ENCODE data around the gene IL6ST. TPM values are rescaled to one million over a fixed set of nuclear protein-coding genes. Genes with fewer than 3 reads are reported as not detected.
"Not testable (repeated sequence)": the region's sequence is repeated elsewhere in the genome, so short reads cannot be mapped to it uniquely, and the experiment has no call there.

The IL6ST gene
- total and polyA plus RNA-seq, 5 experiments from 2014 or later, result 39.5 to 131 (median 64.7) TPM

DNA sequence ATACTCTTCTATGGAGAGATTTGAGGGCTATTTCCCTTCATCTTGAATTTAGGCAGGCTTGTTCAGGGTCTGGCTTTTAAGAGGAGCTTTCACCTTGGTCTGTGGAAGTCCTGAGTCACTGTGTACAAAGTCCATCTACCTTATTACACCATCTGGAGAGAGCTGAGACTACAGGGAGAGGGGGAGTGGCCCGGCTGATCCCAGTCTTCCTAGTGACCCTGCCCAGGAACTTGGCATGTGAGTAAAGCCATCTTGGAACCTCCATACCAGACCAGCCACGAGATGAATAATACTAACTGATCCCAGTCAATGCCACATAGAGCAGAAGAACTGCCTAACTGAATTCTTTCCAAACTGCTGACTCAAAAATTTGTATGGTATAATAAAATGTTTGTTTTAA lies 8.4 kb upstream of the IL6ST start:
- Mint-ChIP-seq H3K4me1 (peaks cover 17 to 29% (median 24%) of the 10 kb centered on the region in 4 donors), H3K4me3 (no peak overlapping the region), H3K36me3 (peaks cover 0 to 7% (median 1%) of the 10 kb centered on the region in 3 donors), H3K9me3 (peaks cover 0 to 11% (median 0%) of the 10 kb centered on the region in 9 donors), H3K27me3 (no peaks in the 10 kb centered on the region), H3K27ac (no peak overlapping the region)
- no peak for DNase-seq
- no peak for ATAC-seq
- POLR2A ChIA-PET, result interaction anchor here (1.2 to 2.4 kb wide), 3 partner anchors 8 to 87 kb away, joined by 4 to 8 read pairs (median 4); partner anchors contain the start of gene IL6ST

DNA sequence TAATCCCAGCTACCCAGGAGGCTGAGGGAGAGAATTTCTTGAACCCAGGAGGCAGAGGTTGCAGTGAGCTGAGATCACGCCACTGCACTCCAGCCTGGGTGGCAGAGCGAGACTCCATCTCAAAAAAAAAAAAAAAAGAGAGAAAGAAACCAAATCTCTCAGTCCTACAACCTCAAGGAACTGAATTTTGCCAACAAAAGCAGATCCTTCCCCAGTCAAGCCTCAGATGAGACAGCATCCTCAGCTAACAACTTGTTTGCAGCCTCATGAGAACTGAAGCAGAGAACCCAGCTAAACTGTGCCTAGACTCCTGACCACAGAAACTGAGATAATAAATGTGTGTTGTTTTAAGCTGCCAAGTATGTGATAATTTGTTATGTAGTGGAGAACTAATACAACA lies 7.5 kb upstream of the IL6ST start:
- no peak for DNase-seq
- Mint-ChIP-seq H3K27ac (no peak overlapping the region), H3K4me1 (peaks cover 21 to 33% (median 29%) of the 10 kb centered on the region in 4 donors), H3K9me3 (peaks cover 0 to 11% (median 0%) of the 10 kb centered on the region in 9 donors), H3K36me3 (peaks cover 0 to 7% (median 1%) of the 10 kb centered on the region in 3 donors), H3K27me3 (no peaks in the 10 kb centered on the region), H3K4me3 (no peak overlapping the region)
- no peak for ATAC-seq
- POLR2A ChIA-PET, result interaction anchor here (0.7 to 2.4 kb wide), 5 partner anchors 8 to 88 kb away, joined by 4 to 8 read pairs (median 4); partner anchors contain the start of gene IL6ST

DNA sequence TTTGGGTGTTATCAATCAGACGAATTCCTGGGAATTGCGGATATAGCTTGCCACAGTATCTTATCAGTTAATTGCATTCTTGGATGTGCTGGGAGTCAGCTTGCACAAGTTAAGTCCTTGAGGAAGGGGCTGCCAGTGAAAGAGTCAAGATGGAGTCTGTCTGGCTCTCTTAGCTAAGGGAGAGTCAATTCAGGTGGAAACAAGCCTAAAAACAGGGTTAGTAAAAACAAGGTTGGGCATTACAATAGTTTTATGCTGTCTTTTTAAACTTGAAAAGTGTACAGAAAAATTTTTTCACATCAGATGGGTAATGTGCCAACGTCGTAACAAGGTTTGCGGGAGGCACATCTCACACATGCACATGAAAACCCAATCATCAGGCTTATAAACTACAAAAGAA lies 5.5 kb upstream of the IL6ST start:
- peaks cover 0 to 11% (median 0%) of the 10 kb centered on the region in 9 donors for H3K9me3 Mint-ChIP-seq
- POLR2A ChIA-PET, H3K4me3 Mint-ChIP-seq, ATAC-seq, H3K36me3 Mint-ChIP-seq, H3K27ac Mint-ChIP-seq, DNase-seq, H3K27me3 Mint-ChIP-seq: not testable (repeated sequence)
- peaks cover 22 to 35% (median 30%) of the 10 kb centered on the region in 4 donors for H3K4me1 Mint-ChIP-seq

DNA sequence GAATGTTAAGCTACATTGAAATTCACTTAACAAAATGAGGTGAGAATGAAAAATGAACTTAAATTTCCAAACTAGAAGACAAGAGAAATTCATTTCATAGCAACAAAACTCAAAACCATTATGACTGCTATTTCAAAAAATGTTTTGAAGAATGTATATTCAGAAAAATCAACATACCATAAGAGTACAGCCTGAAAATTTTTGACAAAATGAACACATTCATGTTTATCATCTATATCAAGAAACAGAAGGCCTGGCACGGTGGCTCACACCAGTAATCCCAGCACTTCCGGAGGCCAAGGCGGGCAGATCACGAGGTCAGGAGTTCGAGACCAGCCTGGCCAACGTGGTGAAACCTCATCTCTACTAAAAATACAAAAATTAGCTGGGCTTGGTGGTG lies 4.2 kb upstream of the IL6ST start:
- peaks cover 0 to 12% (median 1%) of the 10 kb centered on the region in 3 donors for H3K36me3 Mint-ChIP-seq
- peaks cover 0 to 11% (median 0%) of the 10 kb centered on the region in 9 donors for H3K9me3 Mint-ChIP-seq
- peaks cover 17 to 29% (median 26%) of the 10 kb centered on the region in 4 donors for H3K4me1 Mint-ChIP-seq
- H3K27me3 Mint-ChIP-seq, result no peaks in the 10 kb centered on the region
- H3K4me3 Mint-ChIP-seq, result no peak overlapping the region
- ATAC-seq (no peak), DNase-seq (no peak)
- POLR2A ChIA-PET, result no interaction called here
- no peak overlapping the region for H3K27ac Mint-ChIP-seq

DNA sequence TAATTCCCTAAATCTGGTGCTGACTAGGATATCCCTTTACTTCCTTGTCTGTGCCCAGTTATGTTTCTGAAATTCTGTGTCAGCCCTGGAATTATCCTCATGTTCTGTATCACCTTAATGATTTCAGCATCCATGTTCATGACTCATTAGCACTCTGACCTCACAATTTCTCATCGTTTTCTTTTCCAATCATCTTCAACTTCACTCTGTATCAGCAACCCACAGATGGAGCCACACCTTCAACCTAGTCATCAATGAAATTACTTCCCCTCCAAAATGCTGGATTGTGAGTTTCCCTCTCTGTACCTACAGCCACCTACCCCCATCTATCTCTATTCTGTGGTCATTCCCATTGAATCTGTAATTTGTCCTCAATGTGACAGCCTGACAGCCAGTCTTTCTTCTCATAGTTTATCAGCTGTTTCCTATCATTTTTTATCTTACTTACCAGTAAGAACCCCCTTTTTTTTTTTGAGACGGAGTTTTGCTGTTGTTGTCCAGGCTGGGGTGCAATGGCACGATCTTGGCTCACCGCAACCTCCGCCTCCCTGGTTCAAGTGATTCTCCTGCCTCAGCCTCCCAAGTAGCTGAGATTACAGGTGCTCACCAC lies 3.1 kb upstream of the IL6ST start:
- DNase-seq (no peak), ATAC-seq (no peak)
- H3K36me3 Mint-ChIP-seq, result peaks cover 0 to 15% (median 1%) of the 10 kb centered on the region in 3 donors
- H3K27me3 Mint-ChIP-seq, result no peaks in the 10 kb centered on the region
- H3K4me1 Mint-ChIP-seq, result peaks cover 15 to 34% (median 29%) of the 10 kb centered on the region in 4 donors
- peak overlapping the region in 3 of 10 donors; percentile 17 to 42 (median 23) for H3K4me3 Mint-ChIP-seq
- peak overlapping the region in 6 of 10 donors; percentile 1 to 64 (median 24) for H3K27ac Mint-ChIP-seq
- POLR2A ChIA-PET, result interaction anchor here (0.6 kb wide), 1 partner anchor 152 kb away, joined by 5 read pairs; no protein-coding TSS in a partner anchor
- H3K9me3 Mint-ChIP-seq, result peaks cover 0 to 10% (median 0%) of the 10 kb centered on the region in 9 donors

DNA sequence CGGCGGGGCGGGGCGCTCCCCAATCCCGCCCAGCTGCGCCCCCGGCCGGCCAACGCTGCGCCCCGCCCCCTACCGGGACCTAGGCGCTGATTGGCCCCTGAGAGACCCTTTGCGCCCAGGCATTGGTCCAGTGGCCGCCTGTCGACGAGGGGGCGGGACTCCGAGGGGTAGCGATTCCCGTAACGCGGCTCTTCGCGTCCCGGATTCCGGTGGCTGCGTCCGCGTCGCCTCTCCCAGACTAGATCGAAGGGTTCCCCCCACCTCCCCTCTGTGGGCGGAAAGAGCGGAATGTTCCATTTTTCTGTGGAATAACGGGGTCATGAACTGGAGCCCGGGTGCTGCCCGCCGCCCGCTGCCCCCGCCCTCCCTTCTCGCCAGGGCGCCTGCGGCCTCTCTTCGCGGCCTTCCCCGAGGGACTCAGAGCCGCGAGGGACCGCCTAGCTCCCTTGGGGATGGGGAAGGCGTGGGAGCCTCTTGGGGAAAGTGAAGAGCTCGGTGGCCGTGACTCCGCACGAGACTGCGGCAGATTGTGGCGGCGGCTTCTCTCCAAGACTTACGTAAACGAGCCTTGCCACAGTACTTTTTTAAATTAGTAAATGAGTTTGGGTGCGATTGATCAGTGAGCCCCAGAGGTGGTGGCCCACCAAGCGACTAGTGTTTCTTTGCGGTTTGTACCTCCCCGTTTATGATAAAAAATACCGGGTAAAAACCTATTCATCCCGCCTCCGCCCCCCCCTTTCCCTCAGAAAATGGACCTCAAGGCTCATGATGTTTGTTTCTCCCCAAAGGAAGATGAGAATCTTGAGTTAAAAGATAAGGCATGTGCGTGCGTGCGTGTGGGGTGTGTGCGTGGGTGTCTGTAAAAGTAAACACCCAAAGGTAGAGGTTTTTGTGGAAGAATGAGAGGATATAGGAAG lies 493 bp upstream of the IL6ST start:
- H3K27me3 Mint-ChIP-seq, result no peaks in the 10 kb centered on the region
- ATAC-seq (peak; percentile 87 to 89), DNase-seq (peak; percentile 92 to 98 (median 96))
- peaks cover 9 to 14% (median 11%) of the 10 kb centered on the region in 3 donors for H3K36me3 Mint-ChIP-seq
- peak overlapping the region; percentile 92 to 99 (median 98) for H3K27ac Mint-ChIP-seq
- peaks cover 32 to 57% (median 51%) of the 10 kb centered on the region in 4 donors for H3K4me1 Mint-ChIP-seq
- POLR2A ChIA-PET, result interaction anchor here (0.5 to 3.5 kb wide), 24 partner anchors 8 to 1349 kb away, joined by 3 to 66 read pairs (median 6); no protein-coding TSS in a partner anchor
- peak overlapping the region; percentile 89 to 99 (median 97) for H3K4me3 Mint-ChIP-seq
- peaks cover 0 to 9% (median 0%) of the 10 kb centered on the region in 9 donors for H3K9me3 Mint-ChIP-seq

DNA sequence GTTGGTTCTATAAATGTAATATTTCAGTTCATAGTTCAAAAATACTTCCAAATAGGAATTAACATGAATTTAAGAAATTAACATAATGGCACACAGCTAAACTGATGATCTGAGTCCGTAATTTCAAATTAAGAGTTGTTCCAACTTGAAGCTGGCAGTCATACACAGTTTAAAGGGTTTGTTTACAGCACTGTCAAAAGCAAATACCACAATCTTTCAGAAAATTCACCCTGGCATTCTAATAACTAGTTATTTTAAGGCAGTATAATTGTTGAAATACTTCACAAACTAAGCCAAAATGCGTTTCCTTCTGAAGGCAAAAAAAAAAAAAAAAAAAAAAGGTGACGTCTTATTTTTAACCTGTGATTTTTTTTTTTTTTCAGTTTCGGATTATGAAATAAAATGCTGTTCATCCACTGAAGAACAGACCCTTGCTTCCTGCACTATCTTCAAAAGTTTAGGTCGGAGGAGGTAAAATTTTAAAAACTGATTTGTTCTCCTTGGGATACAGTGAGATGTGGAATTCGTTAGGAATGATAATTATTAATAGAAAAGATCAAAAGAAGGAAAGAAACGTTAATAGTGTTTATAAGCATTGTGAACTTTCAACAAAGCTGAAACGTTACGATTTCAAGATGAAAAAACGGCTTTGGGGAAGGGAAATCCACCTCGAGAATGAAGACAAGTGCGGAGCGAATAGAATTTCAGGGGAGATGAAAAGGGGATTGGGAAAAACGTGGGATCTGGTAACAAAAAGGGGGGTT lies 850 bp downstream of the IL6ST start:
- Mint-ChIP-seq H3K9me3 (peaks cover 0 to 9% (median 0%) of the 10 kb centered on the region in 9 donors), H3K27me3 (no peaks in the 10 kb centered on the region), H3K4me3 (peak overlapping the region; percentile 89 to 100 (median 99)), H3K36me3 (peaks cover 9 to 24% (median 11%) of the 10 kb centered on the region in 3 donors), H3K4me1 (peaks cover 42 to 71% (median 62%) of the 10 kb centered on the region in 4 donors), H3K27ac (peak overlapping the region; percentile 95 to 100 (median 98))
- ATAC-seq (no peak), DNase-seq (peak in 3 of 10 donors; percentile 68 to 69 (median 68))
- POLR2A ChIA-PET, result interaction anchor here (0.7 to 3.5 kb wide), 18 partner anchors 9 to 1197 kb away, joined by 3 to 66 read pairs (median 10); no protein-coding TSS in a partner anchor

DNA sequence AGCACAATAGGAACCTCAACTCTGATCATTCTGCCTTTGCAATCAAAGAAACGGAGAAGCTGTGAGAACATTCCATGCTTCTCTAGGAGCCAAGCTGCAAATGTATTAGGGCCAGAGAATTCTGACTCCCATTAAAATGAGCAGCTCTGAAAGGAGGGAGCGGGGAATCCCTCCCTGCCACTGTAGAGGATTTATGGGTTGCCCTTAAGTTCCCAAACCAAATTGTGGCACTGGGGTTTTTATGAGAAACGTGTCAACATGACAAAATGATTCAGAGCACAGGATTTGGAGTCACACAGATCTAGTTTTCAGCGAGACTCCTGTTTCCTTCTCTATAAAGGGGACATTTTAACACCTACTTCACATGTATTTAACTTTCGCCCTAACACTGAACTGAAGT lies 1.8 kb downstream of the IL6ST start:
- POLR2A ChIA-PET, result interaction anchor here (0.6 to 3.3 kb wide), 7 partner anchors 8 to 455 kb away, joined by 3 to 33 read pairs (median 3); no protein-coding TSS in a partner anchor
- peaks cover 0 to 9% (median 0%) of the 10 kb centered on the region in 9 donors for H3K9me3 Mint-ChIP-seq
- DNase-seq, result no peak

DNA sequence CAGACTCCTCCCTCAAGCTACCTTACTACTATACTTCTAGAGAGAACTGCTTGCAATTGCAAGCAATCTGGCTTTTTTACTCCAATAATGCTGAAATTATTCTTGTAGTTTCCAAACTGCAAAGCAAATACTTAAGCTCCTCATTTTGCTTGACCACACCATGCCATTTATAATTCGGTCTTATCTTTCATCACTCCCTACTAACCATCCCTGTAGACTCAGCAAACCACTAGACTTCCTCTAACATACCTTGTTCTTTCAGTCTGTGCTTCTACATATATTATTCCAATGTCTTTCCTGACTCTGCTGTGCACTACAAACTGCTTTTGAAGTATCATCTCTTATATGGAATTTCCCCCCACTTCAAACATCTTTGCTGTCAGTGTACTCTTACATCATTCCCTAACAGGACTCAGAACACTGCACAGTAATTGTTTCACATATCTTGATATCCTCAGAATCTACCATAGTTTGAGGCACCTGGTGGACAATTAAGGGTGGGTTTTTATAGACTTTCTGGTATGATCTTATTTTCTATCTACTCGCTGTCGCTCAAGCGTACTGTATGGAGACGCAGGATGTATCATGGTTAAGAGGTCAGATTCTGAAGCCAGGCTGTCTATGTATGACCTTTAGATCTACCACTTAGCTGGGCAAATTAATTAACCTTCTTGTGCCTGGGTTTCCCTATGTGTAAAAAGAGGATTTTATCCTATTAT lies 2.8 kb downstream of the IL6ST start:
- Mint-ChIP-seq H3K4me3 (peak overlapping the region; percentile 89 to 100 (median 99)), H3K36me3 (peaks cover 9 to 35% (median 11%) of the 10 kb centered on the region in 3 donors), H3K9me3 (peaks cover 0 to 9% (median 0%) of the 10 kb centered on the region in 9 donors), H3K27me3 (no peaks in the 10 kb centered on the region), H3K27ac (peak overlapping the region; percentile 46 to 100 (median 97)), H3K4me1 (peaks cover 35 to 75% (median 69%) of the 10 kb centered on the region in 4 donors)
- ATAC-seq, result peak in 1 of 2 donors; percentile 11
- DNase-seq, result peak in 1 of 10 donors; percentile 17
- POLR2A ChIA-PET, result interaction anchor here (0.6 to 1.8 kb wide), 5 partner anchors 9 to 70 kb away, joined by 3 to 6 read pairs (median 4); no protein-coding TSS in a partner anchor

More for the DNA sequence above, 1.8 kb downstream of the IL6ST start:
- H3K27ac Mint-ChIP-seq, result peak overlapping the region; percentile 95 to 100 (median 98)
- ATAC-seq, result no peak
- H3K4me3 Mint-ChIP-seq, result peak overlapping the region; percentile 89 to 100 (median 99)
- peaks cover 40 to 72% (median 65%) of the 10 kb centered on the region in 4 donors for H3K4me1 Mint-ChIP-seq
- H3K36me3 Mint-ChIP-seq, result peaks cover 9 to 26% (median 11%) of the 10 kb centered on the region in 3 donors
- H3K27me3 Mint-ChIP-seq, result no peaks in the 10 kb centered on the region

DNA sequence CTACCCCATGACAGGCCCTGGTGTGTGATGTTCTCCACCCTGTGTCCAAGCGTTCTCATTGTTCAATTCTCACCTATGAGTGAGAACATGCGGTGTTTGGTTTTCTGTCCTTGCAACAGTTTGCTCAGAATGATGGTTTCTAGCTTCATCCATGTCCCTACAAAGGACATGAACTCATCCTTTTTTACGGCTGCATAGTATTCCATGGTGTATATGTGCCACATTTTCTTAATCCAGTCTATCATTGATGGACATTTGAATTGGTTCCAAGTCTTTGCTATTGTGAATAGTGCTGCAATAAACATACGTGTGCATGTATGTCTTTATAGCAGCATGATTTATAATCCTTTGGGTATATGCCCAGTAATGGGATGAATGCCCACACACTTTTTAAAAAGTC lies 3.9 kb downstream of the IL6ST start:
- DNase-seq, ATAC-seq, H3K27me3 Mint-ChIP-seq, H3K9me3 Mint-ChIP-seq: not testable (repeated sequence)
- Mint-ChIP-seq H3K27ac (peak overlapping the region; percentile 57 to 100 (median 97)), H3K4me3 (peak overlapping the region; percentile 89 to 100 (median 99)), H3K4me1 (peaks cover 38 to 75% (median 69%) of the 10 kb centered on the region in 4 donors), H3K36me3 (peaks cover 9 to 45% (median 15%) of the 10 kb centered on the region in 3 donors)
- POLR2A ChIA-PET, result interaction anchor here (0.6 to 1.8 kb wide), 2 partner anchors 39 to 61 kb away, joined by 3 to 6 read pairs; no protein-coding TSS in a partner anchor

DNA sequence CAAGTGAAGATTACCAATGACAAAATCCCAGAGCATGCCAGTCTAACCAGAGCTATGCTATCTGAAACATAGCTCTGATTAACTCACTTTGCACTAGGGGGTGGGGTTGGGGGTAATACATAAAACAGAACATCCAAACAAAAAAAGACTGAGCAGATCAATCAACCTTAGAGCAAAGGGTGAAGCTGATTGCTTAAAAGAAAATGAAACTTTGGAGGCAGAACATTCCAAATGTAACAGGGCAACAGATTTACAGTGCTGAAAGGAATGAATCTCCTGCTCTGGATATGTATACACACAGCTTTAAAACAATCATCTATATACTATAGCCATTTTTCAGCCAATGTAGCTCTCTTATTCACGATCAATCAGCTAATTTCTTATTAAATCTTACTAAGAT lies 4.9 kb downstream of the IL6ST start:
- no peak for DNase-seq
- POLR2A ChIA-PET, result interaction anchor here (0.5 to 1.9 kb wide), 10 partner anchors 10 to 280 kb away, joined by 3 to 8 read pairs (median 4); no protein-coding TSS in a partner anchor
- no peaks in the 10 kb centered on the region for H3K27me3 Mint-ChIP-seq
- no peak for ATAC-seq
- H3K4me1 Mint-ChIP-seq, result peaks cover 42 to 80% (median 72%) of the 10 kb centered on the region in 4 donors
- peaks cover 9 to 53% (median 15%) of the 10 kb centered on the region in 3 donors for H3K36me3 Mint-ChIP-seq
- peak overlapping the region in 9 of 10 donors; percentile 26 to 97 (median 78) for H3K27ac Mint-ChIP-seq
- peak overlapping the region; percentile 36 to 100 (median 96) for H3K4me3 Mint-ChIP-seq
- peaks cover 0 to 9% (median 0%) of the 10 kb centered on the region in 9 donors for H3K9me3 Mint-ChIP-seq

Data from naive thymus-derived CD8-positive, alpha-beta T cell (primary cell).